GM23338 (cell line): ENCODE data around the gene DPYD. TPM values are rescaled to one million over a fixed set of nuclear protein-coding genes. Genes with fewer than 3 reads are reported as not detected.

Experiments
- ATAC-seq: fragments of 200-7000 bp; cut with Tn5 transposase; 3 replicates; pipeline ENCODE4 v1.9.1; 2020
- DNase-seq: peaks from one replicate; pipeline ENCODE4 v3.0.0-alpha.2; 2015; ENCODE audit warnings: low spot score
- H2AFZ ChIP-seq: fragments of 200-600 bp; sonication (generic); 2 replicates; pipeline ENCODE4 v1.8.0; 2016; ENCODE audit warnings: antibody characterized with exemption, mild to moderate bottlenecking, moderate library complexity
- H3F3A ChIP-seq: fragments of 200-600 bp; sonication (generic); replicated peaks from 2 replicates; pipeline ENCODE4 v1.8.0; 2017; ENCODE audit warnings: antibody characterized with exemption, mixed run types, low read depth
- H3K27ac ChIP-seq: fragments of 200-600 bp; sonication (generic); 2 replicates; pipeline ENCODE4 v1.6.1; 2016; ENCODE audit warnings: low read depth
- H3K27me3 ChIP-seq: fragments of 200-600 bp; sonication (generic); 2 replicates; pipeline ENCODE4 v1.8.0; 2016; ENCODE audit warnings: mild to moderate bottlenecking, mixed run types, moderate library complexity; ENCODE audit not compliant: insufficient read depth
- H3K36me3 ChIP-seq: fragments of 200-600 bp; sonication (generic); 2 replicates; pipeline ENCODE4 v1.8.0; 2016; ENCODE audit warnings: mild to moderate bottlenecking; ENCODE audit not compliant: insufficient read depth
- H3K4me1 ChIP-seq: fragments of 200-600 bp; sonication (generic); 2 replicates; pipeline ENCODE4 v1.8.0; 2016; ENCODE audit warnings: mild to moderate bottlenecking, moderate library complexity; ENCODE audit not compliant: insufficient read depth
- H3K4me2 ChIP-seq: fragments of 200-600 bp; sonication (generic); 2 replicates; pipeline ENCODE4 v1.7.1; 2017; ENCODE audit warnings: mixed run types
- H3K4me3 ChIP-seq: fragments of 200-600 bp; sonication (generic); 2 replicates; pipeline ENCODE4 v1.6.1; 2016; ENCODE audit warnings: mixed run types
- H3K79me2 ChIP-seq: fragments of 200-600 bp; sonication (generic); replicated peaks from 2 replicates; pipeline ENCODE4 v1.8.0; 2017; ENCODE audit warnings: mild to moderate bottlenecking; ENCODE audit not compliant: insufficient read depth
- H3K9me2 ChIP-seq: fragments of 200-600 bp; sonication (generic); 2 replicates; pipeline ENCODE4 v1.8.0; 2017; ENCODE audit not compliant: insufficient read depth
- H4K20me1 ChIP-seq: fragments of 200-600 bp; sonication (generic); replicated peaks from 2 replicates; pipeline ENCODE4 v1.8.0; 2017; ENCODE audit warnings: mild to moderate bottlenecking; ENCODE audit not compliant: insufficient read depth
- H3K27ac Mint-ChIP-seq: 2 replicates; pipeline ENCODE4 v1.8.0; 2020; ENCODE audit warnings: inconsistent platforms, mild to moderate bottlenecking, moderate library complexity, mixed read lengths
- H3K27me3 Mint-ChIP-seq: 3 replicates; pipeline ENCODE4 v1.8.0; 2022; ENCODE audit warnings: low read depth, mild to moderate bottlenecking, moderate library complexity, mixed read lengths, inconsistent platforms; ENCODE audit not compliant: insufficient read depth, poor library complexity
- H3K36me3 Mint-ChIP-seq: 3 replicates; pipeline ENCODE4 v1.8.0; 2021; ENCODE audit warnings: low read depth, mild to moderate bottlenecking, inconsistent platforms, moderate library complexity, mixed read lengths
- H3K4me1 Mint-ChIP-seq: 3 replicates; pipeline ENCODE4 v1.8.0; 2020; ENCODE audit warnings: mild to moderate bottlenecking, inconsistent platforms, mixed read lengths
- H3K4me3 Mint-ChIP-seq: 3 replicates; pipeline ENCODE4 v1.8.0; 2021; ENCODE audit warnings: moderate library complexity, mild to moderate bottlenecking, inconsistent platforms, mixed read lengths
- H3K9me3 Mint-ChIP-seq: 3 replicates; pipeline ENCODE4 v1.8.0; 2020; ENCODE audit warnings: moderate library complexity, mild to moderate bottlenecking, inconsistent platforms, mixed read lengths
- CREB1 ChIP-seq: fragments of 250-450 bp; sonication (Bioruptor Pico); IDR thresholded peaks from 2 replicates; pipeline ENCODE4 v1.5.0; 2020; ENCODE audit warnings: low read depth, mild to moderate bottlenecking, moderate library complexity
- CTCF ChIP-seq, 2 experiments: fragments of 200-600 bp in 1 of 2; sonication (generic) in 1 of 2; conservative IDR thresholded peaks; 2 replicates each; pipeline versions ENCODE4 v1.5.1 to v1.6.1; 2016 to 2017; ENCODE audit warnings: antibody characterized with exemption in 2 of 2, low read depth in 2 of 2, mild to moderate bottlenecking in 2 of 2, moderate library complexity in 1 of 2
- ETS1 ChIP-seq: IDR thresholded peaks from 2 replicates; pipeline ENCODE4 v1.6.1; 2016; ENCODE audit warnings: antibody characterized with exemption
- EZH2 ChIP-seq: fragments of 200-600 bp; sonication (generic); IDR thresholded peaks from one replicate; pipeline ENCODE4 v1.8.0; 2017; ENCODE audit warnings: antibody characterized with exemption, mild to moderate bottlenecking, low read depth; ENCODE audit not compliant: unreplicated experiment
- EZH2phosphoT487 ChIP-seq: fragments of 200-600 bp; sonication (generic); IDR thresholded peaks from one replicate; pipeline ENCODE4 v1.8.1; 2018; ENCODE audit warnings: antibody characterized with exemption; ENCODE audit not compliant: unreplicated experiment
- JUNB ChIP-seq: IDR thresholded peaks from one replicate; pipeline ENCODE4 v1.6.1; 2016; ENCODE audit warnings: antibody characterized with exemption; ENCODE audit not compliant: unreplicated experiment
- NANOG ChIP-seq: IDR thresholded peaks from 2 replicates; pipeline ENCODE4 v1.6.1; 2016; ENCODE audit warnings: antibody characterized with exemption, borderline replicate concordance
- POLR2AphosphoS5 ChIP-seq: IDR thresholded peaks from 2 replicates; pipeline ENCODE4 v1.6.1; 2016; ENCODE audit warnings: antibody characterized with exemption, low read depth
- STAT1 ChIP-seq: IDR thresholded peaks from one replicate; pipeline ENCODE4 v1.6.1; 2016; ENCODE audit warnings: antibody characterized with exemption; ENCODE audit not compliant: unreplicated experiment
- ZNF114 ChIP-seq: fragments of 250-450 bp; sonication (Bioruptor Pico); IDR thresholded peaks from 2 replicates; pipeline ENCODE4 v1.5.0; 2020; ENCODE audit warnings: mild to moderate bottlenecking, moderate library complexity
- ZNF331 ChIP-seq: fragments of 250-450 bp; sonication (Bioruptor Pico); IDR thresholded peaks from 2 replicates; pipeline ENCODE4 v1.5.0; 2020; ENCODE audit warnings: low read depth, mild to moderate bottlenecking, moderate library complexity
- polyA plus RNA-seq: library from polyadenylated mRNA; unstranded; fragments of >200 nt; fragmentation: Nextera tagmentation; extraction: Ambion mirVana; gene quantifications from 2 replicates; pipeline ENCODE4 v1.2.1, GENCODE V29; 2016
- total RNA-seq: library from RNA; depleted of rRNA; stranded (reverse); fragments of >200 nt; shearing (Covaris generic); gene quantifications from 2 replicates; pipeline ENCODE4 v1.2.3, GENCODE V29; 2014
- TF ChIP-seq, protein P1 (sequence below): fragments of 250-450 bp; sonication (Bioruptor Pico); IDR thresholded peaks from 2 replicates; pipeline ENCODE4 v1.5.0; 2020; ENCODE audit warnings: mild to moderate bottlenecking, moderate library complexity
- TF ChIP-seq, protein P2 (sequence below): IDR thresholded peaks from one replicate; pipeline ENCODE4 v1.6.1; 2018; ENCODE audit warnings: antibody characterized with exemption; ENCODE audit not compliant: unreplicated experiment

The DPYD gene
- total and polyA plus RNA-seq, 2 experiments from 2014 or later, result 0.50 to 1.6 TPM

DNA sequence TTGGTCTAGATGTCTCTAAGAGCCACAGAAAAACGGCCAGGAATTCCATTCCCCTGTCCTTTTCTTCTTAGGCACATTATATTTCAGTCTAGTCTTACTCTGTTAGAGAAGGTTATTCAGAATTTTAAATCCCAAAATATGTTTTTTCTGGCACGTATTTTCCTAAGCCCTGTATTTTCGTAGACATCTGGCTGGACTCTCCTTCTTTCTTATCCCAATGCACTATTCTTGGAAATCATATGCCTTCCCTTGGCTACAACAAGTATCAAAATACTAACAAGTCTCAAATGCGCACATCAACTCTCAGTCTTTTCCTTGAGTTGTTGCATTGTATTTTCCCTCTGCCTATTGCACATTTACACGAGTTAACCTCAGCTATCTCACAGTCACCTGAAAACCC is 96.2 kb downstream of the DPYD start:
- peaks cover 14% of the 10 kb centered on the region; the same call in 2 of the 3 replicates for H3K4me1 Mint-ChIP-seq
- H3K4me3 Mint-ChIP-seq, result no peak overlapping the region
- H3K9me3 Mint-ChIP-seq, result no peaks in the 10 kb centered on the region
- DNase-seq, result no peak
- no peak for TF ChIP-seq EZH2
- no peak for TF ChIP-seq ZNF331
- TF ChIP-seq EZH2phosphoT487, result no peak
- no peak for TF ChIP-seq JUNB
- TF ChIP-seq ETS1, result no peak
- TF ChIP-seq CTCF (conservative IDR thresholded peaks at IDR 0.05; ENCODE audit: low read depth in 2 of 2), result no peak
- TF ChIP-seq, protein P1, sequence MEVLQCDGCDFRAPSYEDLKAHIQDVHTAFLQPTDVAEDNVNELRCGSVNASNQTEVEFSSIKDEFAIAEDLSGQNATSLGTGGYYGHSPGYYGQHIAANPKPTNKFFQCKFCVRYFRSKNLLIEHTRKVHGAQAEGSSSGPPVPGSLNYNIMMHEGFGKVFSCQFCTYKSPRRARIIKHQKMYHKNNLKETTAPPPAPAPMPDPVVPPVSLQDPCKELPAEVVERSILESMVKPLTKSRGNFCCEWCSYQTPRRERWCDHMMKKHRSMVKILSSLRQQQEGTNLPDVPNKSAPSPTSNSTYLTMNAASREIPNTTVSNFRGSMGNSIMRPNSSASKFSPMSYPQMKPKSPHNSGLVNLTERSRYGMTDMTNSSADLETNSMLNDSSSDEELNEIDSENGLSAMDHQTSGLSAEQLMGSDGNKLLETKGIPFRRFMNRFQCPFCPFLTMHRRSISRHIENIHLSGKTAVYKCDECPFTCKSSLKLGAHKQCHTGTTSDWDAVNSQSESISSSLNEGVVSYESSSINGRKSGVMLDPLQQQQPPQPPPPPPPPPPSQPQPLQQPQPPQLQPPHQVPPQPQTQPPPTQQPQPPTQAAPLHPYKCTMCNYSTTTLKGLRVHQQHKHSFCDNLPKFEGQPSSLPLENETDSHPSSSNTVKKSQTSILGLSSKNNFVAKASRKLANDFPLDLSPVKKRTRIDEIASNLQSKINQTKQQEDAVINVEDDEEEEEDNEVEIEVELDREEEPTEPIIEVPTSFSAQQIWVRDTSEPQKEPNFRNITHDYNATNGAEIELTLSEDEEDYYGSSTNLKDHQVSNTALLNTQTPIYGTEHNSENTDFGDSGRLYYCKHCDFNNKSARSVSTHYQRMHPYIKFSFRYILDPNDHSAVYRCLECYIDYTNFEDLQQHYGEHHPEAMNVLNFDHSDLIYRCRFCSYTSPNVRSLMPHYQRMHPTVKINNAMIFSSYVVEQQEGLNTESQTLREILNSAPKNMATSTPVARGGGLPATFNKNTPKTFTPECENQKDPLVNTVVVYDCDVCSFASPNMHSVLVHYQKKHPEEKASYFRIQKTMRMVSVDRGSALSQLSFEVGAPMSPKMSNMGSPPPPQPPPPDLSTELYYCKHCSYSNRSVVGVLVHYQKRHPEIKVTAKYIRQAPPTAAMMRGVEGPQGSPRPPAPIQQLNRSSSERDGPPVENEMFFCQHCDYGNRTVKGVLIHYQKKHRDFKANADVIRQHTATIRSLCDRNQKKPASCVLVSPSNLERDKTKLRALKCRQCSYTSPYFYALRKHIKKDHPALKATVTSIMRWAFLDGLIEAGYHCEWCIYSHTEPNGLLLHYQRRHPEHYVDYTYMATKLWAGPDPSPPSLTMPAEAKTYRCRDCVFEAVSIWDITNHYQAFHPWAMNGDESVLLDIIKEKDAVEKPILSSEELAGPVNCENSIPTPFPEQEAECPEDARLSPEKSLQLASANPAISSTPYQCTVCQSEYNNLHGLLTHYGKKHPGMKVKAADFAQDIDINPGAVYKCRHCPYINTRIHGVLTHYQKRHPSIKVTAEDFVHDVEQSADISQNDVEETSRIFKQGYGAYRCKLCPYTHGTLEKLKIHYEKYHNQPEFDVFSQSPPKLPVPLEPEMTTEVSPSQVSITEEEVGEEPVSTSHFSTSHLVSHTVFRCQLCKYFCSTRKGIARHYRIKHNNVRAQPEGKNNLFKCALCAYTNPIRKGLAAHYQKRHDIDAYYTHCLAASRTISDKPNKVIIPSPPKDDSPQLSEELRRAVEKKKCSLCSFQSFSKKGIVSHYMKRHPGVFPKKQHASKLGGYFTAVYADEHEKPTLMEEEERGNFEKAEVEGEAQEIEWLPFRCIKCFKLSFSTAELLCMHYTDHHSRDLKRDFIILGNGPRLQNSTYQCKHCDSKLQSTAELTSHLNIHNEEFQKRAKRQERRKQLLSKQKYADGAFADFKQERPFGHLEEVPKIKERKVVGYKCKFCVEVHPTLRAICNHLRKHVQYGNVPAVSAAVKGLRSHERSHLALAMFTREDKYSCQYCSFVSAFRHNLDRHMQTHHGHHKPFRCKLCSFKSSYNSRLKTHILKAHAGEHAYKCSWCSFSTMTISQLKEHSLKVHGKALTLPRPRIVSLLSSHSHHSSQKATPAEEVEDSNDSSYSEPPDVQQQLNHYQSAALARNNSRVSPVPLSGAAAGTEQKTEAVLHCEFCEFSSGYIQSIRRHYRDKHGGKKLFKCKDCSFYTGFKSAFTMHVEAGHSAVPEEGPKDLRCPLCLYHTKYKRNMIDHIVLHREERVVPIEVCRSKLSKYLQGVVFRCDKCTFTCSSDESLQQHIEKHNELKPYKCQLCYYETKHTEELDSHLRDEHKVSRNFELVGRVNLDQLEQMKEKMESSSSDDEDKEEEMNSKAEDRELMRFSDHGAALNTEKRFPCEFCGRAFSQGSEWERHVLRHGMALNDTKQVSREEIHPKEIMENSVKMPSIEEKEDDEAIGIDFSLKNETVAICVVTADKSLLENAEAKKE (CRISPR knock-in tag), result no peak
- no peak for TF ChIP-seq ZNF114 (CRISPR knock-in tag)
- TF ChIP-seq NANOG, result no peak
- TF ChIP-seq STAT1, result no peak
- no peak for TF ChIP-seq CREB1
- no peak for TF ChIP-seq POLR2AphosphoS5
- TF ChIP-seq, protein P2, sequence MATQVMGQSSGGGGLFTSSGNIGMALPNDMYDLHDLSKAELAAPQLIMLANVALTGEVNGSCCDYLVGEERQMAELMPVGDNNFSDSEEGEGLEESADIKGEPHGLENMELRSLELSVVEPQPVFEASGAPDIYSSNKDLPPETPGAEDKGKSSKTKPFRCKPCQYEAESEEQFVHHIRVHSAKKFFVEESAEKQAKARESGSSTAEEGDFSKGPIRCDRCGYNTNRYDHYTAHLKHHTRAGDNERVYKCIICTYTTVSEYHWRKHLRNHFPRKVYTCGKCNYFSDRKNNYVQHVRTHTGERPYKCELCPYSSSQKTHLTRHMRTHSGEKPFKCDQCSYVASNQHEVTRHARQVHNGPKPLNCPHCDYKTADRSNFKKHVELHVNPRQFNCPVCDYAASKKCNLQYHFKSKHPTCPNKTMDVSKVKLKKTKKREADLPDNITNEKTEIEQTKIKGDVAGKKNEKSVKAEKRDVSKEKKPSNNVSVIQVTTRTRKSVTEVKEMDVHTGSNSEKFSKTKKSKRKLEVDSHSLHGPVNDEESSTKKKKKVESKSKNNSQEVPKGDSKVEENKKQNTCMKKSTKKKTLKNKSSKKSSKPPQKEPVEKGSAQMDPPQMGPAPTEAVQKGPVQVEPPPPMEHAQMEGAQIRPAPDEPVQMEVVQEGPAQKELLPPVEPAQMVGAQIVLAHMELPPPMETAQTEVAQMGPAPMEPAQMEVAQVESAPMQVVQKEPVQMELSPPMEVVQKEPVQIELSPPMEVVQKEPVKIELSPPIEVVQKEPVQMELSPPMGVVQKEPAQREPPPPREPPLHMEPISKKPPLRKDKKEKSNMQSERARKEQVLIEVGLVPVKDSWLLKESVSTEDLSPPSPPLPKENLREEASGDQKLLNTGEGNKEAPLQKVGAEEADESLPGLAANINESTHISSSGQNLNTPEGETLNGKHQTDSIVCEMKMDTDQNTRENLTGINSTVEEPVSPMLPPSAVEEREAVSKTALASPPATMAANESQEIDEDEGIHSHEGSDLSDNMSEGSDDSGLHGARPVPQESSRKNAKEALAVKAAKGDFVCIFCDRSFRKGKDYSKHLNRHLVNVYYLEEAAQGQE, result no peak
- no peaks in the 10 kb centered on the region for H4K20me1 ChIP-seq
- H3K27ac Mint-ChIP-seq, result no peak overlapping the region
- H3K4me3 ChIP-seq, result no peak overlapping the region
- ATAC-seq, result no peak
- H3F3A ChIP-seq, result no peaks in the 10 kb centered on the region
- H2AFZ ChIP-seq, result no peak overlapping the region
- H3K27ac ChIP-seq, result no peak overlapping the region
- H3K4me1 ChIP-seq, result peaks cover 13% of the 10 kb centered on the region
- no peak overlapping the region for H3K4me2 ChIP-seq
- H3K9me2 ChIP-seq, result no peaks in the 10 kb centered on the region
- H3K36me3 Mint-ChIP-seq, result no peaks in the 10 kb centered on the region
- H3K27me3 Mint-ChIP-seq, result no peaks in the 10 kb centered on the region
- no peaks in the 10 kb centered on the region for H3K27me3 ChIP-seq
- H3K79me2 ChIP-seq, result no peaks in the 10 kb centered on the region
- no peaks in the 10 kb centered on the region for H3K36me3 ChIP-seq
